ENCODE data around the gene LRRC61.

DNA sequence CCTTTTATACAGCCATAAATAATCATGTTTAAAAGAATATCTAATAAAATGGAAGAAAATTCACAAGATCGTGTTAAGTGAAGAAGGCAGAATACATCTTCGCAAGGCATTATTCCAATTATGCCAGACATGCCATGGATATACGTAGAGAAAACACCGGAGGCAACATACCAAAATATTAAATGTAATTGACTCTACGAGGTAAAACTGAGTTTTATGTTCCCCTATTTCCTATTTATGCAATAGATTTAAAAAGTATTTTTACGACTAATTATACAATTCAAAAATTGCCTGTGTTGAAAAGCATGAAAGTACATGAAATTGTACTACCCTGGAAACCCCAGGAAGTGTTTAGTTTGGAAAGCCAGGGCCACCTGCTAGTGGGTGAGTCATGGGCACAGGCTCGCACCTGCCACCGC, 44.5 kb downstream of the LRRC61 start:
- TF ChIP-seq, protein P1, sequence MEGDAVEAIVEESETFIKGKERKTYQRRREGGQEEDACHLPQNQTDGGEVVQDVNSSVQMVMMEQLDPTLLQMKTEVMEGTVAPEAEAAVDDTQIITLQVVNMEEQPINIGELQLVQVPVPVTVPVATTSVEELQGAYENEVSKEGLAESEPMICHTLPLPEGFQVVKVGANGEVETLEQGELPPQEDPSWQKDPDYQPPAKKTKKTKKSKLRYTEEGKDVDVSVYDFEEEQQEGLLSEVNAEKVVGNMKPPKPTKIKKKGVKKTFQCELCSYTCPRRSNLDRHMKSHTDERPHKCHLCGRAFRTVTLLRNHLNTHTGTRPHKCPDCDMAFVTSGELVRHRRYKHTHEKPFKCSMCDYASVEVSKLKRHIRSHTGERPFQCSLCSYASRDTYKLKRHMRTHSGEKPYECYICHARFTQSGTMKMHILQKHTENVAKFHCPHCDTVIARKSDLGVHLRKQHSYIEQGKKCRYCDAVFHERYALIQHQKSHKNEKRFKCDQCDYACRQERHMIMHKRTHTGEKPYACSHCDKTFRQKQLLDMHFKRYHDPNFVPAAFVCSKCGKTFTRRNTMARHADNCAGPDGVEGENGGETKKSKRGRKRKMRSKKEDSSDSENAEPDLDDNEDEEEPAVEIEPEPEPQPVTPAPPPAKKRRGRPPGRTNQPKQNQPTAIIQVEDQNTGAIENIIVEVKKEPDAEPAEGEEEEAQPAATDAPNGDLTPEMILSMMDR (IDR thresholded peaks at IDR 0.05) = no peak
- no peak for TF ChIP-seq POLR2A (IDR thresholded peaks at IDR 0.05)
